GM12801 (cell line): ENCODE results near the gene PHF21A.

ENCODE experiments used
- CTCF ChIP-seq: IDR thresholded peaks from one replicate; pipeline ENCODE4 v1.5.1; 2011; ENCODE audit warnings: control low read depth; ENCODE audit not compliant: insufficient read length; ENCODE audit errors: extremely low read depth

PHF21A gene

GRCh38 chr11:45921561-45922424 lies 199.5 kb downstream of the PHF21A start:
- no peak for TF ChIP-seq CTCF

GRCh38 chr11:45920531-45921477 lies 200.4 kb downstream of the PHF21A start:
- TF ChIP-seq CTCF, result no peak

- no peak for TF ChIP-seq CTCF
Measured at GRCh38 chr11:45919806-45920530, 201.3 kb downstream of the PHF21A start.

GRCh38 chr11:45918962-45919675 lies 202.1 kb downstream of the PHF21A start:
- no peak for TF ChIP-seq CTCF

GRCh38 chr11:45918331-45918941 lies 202.8 kb downstream of the PHF21A start:
- no peak for TF ChIP-seq CTCF

GRCh38 chr11:45917623-45918330 lies 203.5 kb downstream of the PHF21A start, which contains the start of gene PEX16:
Gene PEX16, minus strand, starts transcription at chr11:45917877. Its CDS starts 66 bp downstream, at chr11:45917811.
- TF ChIP-seq CTCF, result no peak
